ENCODE results near the gene CACNB4. TPM values are rescaled to one million over a fixed set of nuclear protein-coding genes. Genes with fewer than 3 reads are reported as not detected.

Gene CACNB4
- total and polyA plus RNA-seq, 9 of the 15 experiments (the other 6 are each of a cell fraction or from before 2014, with no cell fraction given), result 0.01 to 0.20 (median 0.04) TPM; not detected in 1

- TF ChIP-seq JUND (IDR thresholded peaks at IDR 0.05; ENCODE audit: borderline replicate concordance, low read depth, low read length), result peak; percentile 92
- TF ChIP-seq JUND (tag; IDR thresholded peaks at IDR 0.05; ENCODE audit: borderline replicate concordance, low read depth, low read length), result peak; percentile 96
- no peak for TF ChIP-seq TAF9B (IDR thresholded peaks at IDR 0.05; ENCODE audit: partially characterized antibody)
- no peak for TF ChIP-seq ZNF830 (CRISPR knock-in tag; IDR thresholded peaks at IDR 0.05)
- TF ChIP-seq ATF3 (IDR thresholded peaks at IDR 0.05), result peak; percentile 92
- peak; percentile 92; the same call in 1 of the 2 replicates for TF ChIP-seq ATF3 (CRISPR knock-in tag; conservative IDR thresholded peaks at IDR 0.05)
- TF ChIP-seq ZNF140 (CRISPR knock-in tag; IDR thresholded peaks at IDR 0.05), result no peak
- TF ChIP-seq DEAF1 (CRISPR knock-in tag; IDR thresholded peaks at IDR 0.05), result 0 out of 2 replicates have a peak, but pooled peaks have one; percentile 26
- no peak for TF ChIP-seq ZBTB11 (CRISPR knock-in tag; IDR thresholded peaks at IDR 0.05)
- TF ChIP-seq JUNB (CRISPR knock-in tag; conservative IDR thresholded peaks at IDR 0.05), result peak; percentile 85
- TF ChIP-seq CEBPG (CRISPR knock-in tag; IDR thresholded peaks at IDR 0.05), result peak; percentile 80
- peak; percentile 75 to 91 for TF ChIP-seq CEBPG (tag; conservative IDR thresholded peaks at IDR 0.05 in 1 of 2, IDR thresholded peaks at IDR 0.05 in 1 of 2)
- TF ChIP-seq ATF7 (IDR thresholded peaks at IDR 0.05), result peak; percentile 51; the same call in 1 of the 2 replicates
- TF ChIP-seq KDM1A (IDR thresholded peaks at IDR 0.05), result no peak
- no peak for TF ChIP-seq ZNF707 (CRISPR knock-in tag; conservative IDR thresholded peaks at IDR 0.05)
Measured at GRCh38 chr2:151878655-151879563, 219.9 kb downstream of the CACNB4 start (continued).

All from K562 (cell line).